IPS-18c (cell line): ENCODE data around the gene IL22RA1.

Source experiments
- H3K4me3 ChIP-seq: 2 replicates; pipeline ENCODE4 v1.7.0; 2013; ENCODE audit warnings: low read depth, mild to moderate bottlenecking, low read length, moderate library complexity; ENCODE audit not compliant: insufficient read depth
- H3K9me3 ChIP-seq: one replicate; pipeline ENCODE4 v1.6.1; 2013; ENCODE audit warnings: mild to moderate bottlenecking, low read length, moderate library complexity; ENCODE audit not compliant: control insufficient read depth, insufficient read depth

Gene IL22RA1

DNA sequence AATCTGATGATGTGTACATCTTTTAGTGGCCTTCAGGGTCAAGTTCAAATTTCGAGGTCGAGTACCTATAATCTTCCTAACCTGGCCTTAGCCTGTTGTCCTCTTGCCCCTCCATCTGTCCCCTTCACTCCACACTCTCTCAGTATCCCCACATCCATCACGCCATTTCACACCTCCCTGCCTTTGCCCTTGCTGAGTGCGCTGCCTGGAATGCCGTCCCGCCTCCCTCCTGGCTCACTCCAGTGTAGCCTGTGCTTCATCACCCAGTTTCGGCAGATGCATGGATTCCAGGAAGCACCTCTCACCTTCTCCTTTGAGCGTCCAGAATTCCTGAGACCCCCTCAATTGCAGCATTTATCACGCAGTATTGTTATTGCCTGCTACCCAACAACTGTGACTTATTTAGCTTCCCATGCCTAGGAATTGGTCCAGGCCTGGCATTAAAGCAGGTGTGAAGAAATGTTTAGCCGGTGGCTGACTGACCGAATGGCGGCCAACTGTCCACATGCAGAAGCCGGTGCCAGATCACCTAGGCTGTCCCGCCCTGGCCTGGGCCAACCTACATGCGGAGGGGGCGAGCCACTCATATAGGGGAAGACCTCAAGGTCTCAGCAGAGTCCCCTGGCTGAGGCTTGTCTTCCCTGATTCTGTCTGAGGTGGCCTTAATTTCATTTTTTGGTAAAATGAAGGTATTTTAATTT is 65.5 kb downstream of the IL22RA1 start:
- H3K4me3 ChIP-seq: no peak overlapping the region
- H3K9me3 ChIP-seq: no peaks in the 10 kb centered on the region

- Histone ChIP-seq H3K9me3 (no peaks in the 10 kb centered on the region), H3K4me3 (no peak overlapping the region)
These were observed 67.0 kb downstream of the IL22RA1 start for GRCh38 chr1:24075946-24076345.

DNA sequence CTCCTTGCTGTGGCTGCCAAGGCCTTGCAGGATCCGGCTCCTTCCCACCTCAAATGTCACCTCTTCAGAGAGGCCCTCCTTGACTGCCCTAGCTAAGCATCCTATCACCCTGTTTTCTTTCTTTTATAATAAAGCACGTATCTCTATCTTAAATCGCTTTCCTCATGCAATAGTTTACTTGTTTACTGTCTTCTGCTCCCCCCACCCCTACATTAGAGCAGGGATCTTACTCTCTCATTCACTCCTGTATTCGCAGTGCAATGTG is 67.4 kb downstream of the IL22RA1 start:
- no peaks in the 10 kb centered on the region for H3K9me3 ChIP-seq
- no peak overlapping the region for H3K4me3 ChIP-seq

GRCh38 chr1:24074817-24075589 is 67.9 kb downstream of the IL22RA1 start:
- Histone ChIP-seq H3K9me3 (no peaks in the 10 kb centered on the region), H3K4me3 (no peak overlapping the region)

- H3K9me3 ChIP-seq: no peaks in the 10 kb centered on the region
- H3K4me3 ChIP-seq: no peak overlapping the region
These were observed 68.7 kb downstream of the IL22RA1 start for GRCh38 chr1:24074196-24074595.

DNA sequence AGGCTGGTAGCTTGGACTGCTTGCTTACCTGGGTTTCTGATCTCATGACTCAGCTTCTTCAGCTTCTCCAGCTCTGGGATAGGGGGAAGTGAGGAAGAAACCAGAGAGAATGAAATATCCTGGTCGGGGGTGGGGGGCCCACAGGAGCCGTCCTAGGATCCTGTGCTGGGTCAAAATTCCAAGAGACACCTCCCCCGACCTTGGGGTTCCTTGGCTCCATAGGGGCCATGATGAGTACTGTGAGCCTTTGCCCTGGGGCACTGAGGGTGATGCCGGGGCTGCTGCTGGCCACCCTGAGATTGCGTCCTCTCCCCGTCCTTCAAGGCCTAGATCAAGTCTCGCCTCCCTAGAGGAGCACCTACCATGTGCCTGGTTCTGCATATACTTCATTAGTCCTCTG is 71.0 kb downstream of the IL22RA1 start:
- no peaks in the 10 kb centered on the region for H3K9me3 ChIP-seq

GRCh38 chr1:24070821-24071393 is 72.0 kb downstream of the IL22RA1 start:
- H3K9me3 ChIP-seq: no peaks in the 10 kb centered on the region
- H3K4me3 ChIP-seq: peak overlapping the region; percentile 41; the same call in 1 of the 2 replicates

More for the DNA sequence above, 71.0 kb downstream of the IL22RA1 start:
- H3K4me3 ChIP-seq: peak overlapping the region; percentile 1; the same call in 1 of the 2 replicates

GRCh38 chr1:24069817-24070216 is 73.1 kb downstream of the IL22RA1 start:
- no peak overlapping the region for H3K4me3 ChIP-seq
- no peaks in the 10 kb centered on the region for H3K9me3 ChIP-seq
